ENCODE data around the gene FSIP2.
"Not testable (repeated sequence)": the region's sequence is repeated elsewhere in the genome, so short reads cannot be mapped to it uniquely, and the experiment has no call there.

- not testable (repeated sequence) for TF ChIP-seq CTCF, POLR2A (IDR thresholded peaks at IDR 0.05)
Observed at GRCh38 chr2:185864468-185865260, 126.1 kb downstream of the FSIP2 start.
